HepG2 (cell line): ENCODE data around the gene CAMSAP3. TPM values are rescaled to one million over a fixed set of nuclear protein-coding genes. Genes with fewer than 3 reads are reported as not detected.

Source experiments
- E2F1 ChIP-seq: sonication (generic); formaldehyde crosslinking; IDR thresholded peaks from 2 replicates; pipeline ENCODE4 v1.5.0; 2020; ENCODE audit warnings: missing genetic modification reagents
- ISL2 ChIP-seq: sonication (generic); formaldehyde crosslinking; IDR thresholded peaks from 2 replicates; pipeline ENCODE4 v1.5.0; 2020; ENCODE audit warnings: missing genetic modification reagents
- KAT7 ChIP-seq: IDR thresholded peaks from 2 replicates; pipeline ENCODE4 v1.6.1; 2018; ENCODE audit warnings: borderline replicate concordance, missing compliant biosample characterization
- NCOA5 ChIP-seq: sonication (generic); formaldehyde crosslinking; IDR thresholded peaks from 2 replicates; pipeline ENCODE4 v1.4.0; 2020; ENCODE audit warnings: missing genetic modification reagents
- NR0B2 ChIP-seq: sonication (generic); formaldehyde crosslinking; IDR thresholded peaks from 2 replicates; pipeline ENCODE4 v1.4.0; 2020; ENCODE audit warnings: mild to moderate bottlenecking, missing genetic modification reagents
- PLSCR1 ChIP-seq: sonication (generic); formaldehyde crosslinking; IDR thresholded peaks from 2 replicates; pipeline ENCODE4 v1.5.0; 2020; ENCODE audit warnings: missing genetic modification reagents, mild to moderate bottlenecking, borderline replicate concordance
- ZBTB10 ChIP-seq: sonication (generic); formaldehyde crosslinking; IDR thresholded peaks from 2 replicates; pipeline ENCODE4 v1.4.0; 2020; ENCODE audit warnings: missing genetic modification reagents, borderline replicate concordance
- ZBTB3 ChIP-seq: sonication (generic); formaldehyde crosslinking; IDR thresholded peaks from 2 replicates; pipeline ENCODE4 v1.4.0; 2020; ENCODE audit warnings: low read depth, mild to moderate bottlenecking, moderate library complexity, missing genetic modification reagents, borderline replicate concordance
- ZBTB49 ChIP-seq: sonication (generic); formaldehyde crosslinking; IDR thresholded peaks from 2 replicates; pipeline ENCODE4 v1.4.0; 2020; ENCODE audit warnings: missing genetic modification reagents, borderline replicate concordance
- ZNF142 ChIP-seq: sonication (generic); formaldehyde crosslinking; IDR thresholded peaks from 2 replicates; pipeline ENCODE4 v1.4.0; 2020; ENCODE audit warnings: missing genetic modification reagents
- ZNF337 ChIP-seq: sonication (generic); formaldehyde crosslinking; IDR thresholded peaks from 2 replicates; pipeline ENCODE4 v1.5.1; 2020; ENCODE audit warnings: missing genetic modification reagents, low read depth, mild to moderate bottlenecking, borderline replicate concordance
- ZNF501 ChIP-seq: sonication (generic); formaldehyde crosslinking; IDR thresholded peaks from 2 replicates; pipeline ENCODE4 v1.5.1; 2020; ENCODE audit warnings: mild to moderate bottlenecking, moderate library complexity, missing genetic modification reagents
- polyA plus RNA-seq, 8 experiments: library from polyadenylated mRNA; depleted of rRNA in 3 of 8; stranded (reverse) in 7 of 8; unstranded in 1 of 8; fragments of >200 nt; fragmentation: Illumina TruSeq in 4 of 8; extraction: Trizol in 4 of 8; gene quantifications; 2 replicates each; pipeline versions ENCODE4 v1.2.1 to v1.2.3, GENCODE V29; 2011 to 2016; ENCODE audit warnings: low read depth in 4 of 8, missing spikeins in 1 of 8, mixed read lengths in 1 of 8; ENCODE audit not compliant: insufficient read depth in 1 of 8
- total RNA-seq, 5 experiments: library from RNA; depleted of rRNA; stranded (reverse); fragments of >200 nt; fragmentation: Illumina TruSeq; extraction: Trizol; gene quantifications; 2 replicates each; pipeline ENCODE4 v1.2.3, GENCODE V29; 2016; ENCODE audit warnings: low read depth in 1 of 5

The CAMSAP3 gene
- total and polyA plus RNA-seq, 2 of the 13 experiments (the other 11 are each of a cell fraction or from before 2014, with no cell fraction given), result 10.8 to 11.8 TPM

- no peak for TF ChIP-seq ZBTB3 (CRISPR knock-in tag)
- TF ChIP-seq NR0B2, result no peak; the same call in 1 of the 2 replicates
- no peak for TF ChIP-seq PLSCR1 (CRISPR knock-in tag)
- peak; percentile 96 for TF ChIP-seq ZNF501 (CRISPR knock-in tag)
- TF ChIP-seq KAT7 (CRISPR knock-in tag), result no peak
- no peak for TF ChIP-seq NCOA5 (CRISPR knock-in tag)
- peak; percentile 45; the same call in 1 of the 2 replicates for TF ChIP-seq ISL2 (CRISPR knock-in tag)
- TF ChIP-seq ZBTB10 (CRISPR knock-in tag), result no peak
- peak; percentile 75; the same call in 1 of the 2 replicates for TF ChIP-seq ZNF142
- no peak for TF ChIP-seq ZBTB49 (CRISPR knock-in tag)
- TF ChIP-seq E2F1, result peak; percentile 82
- no peak for TF ChIP-seq ZNF337 (CRISPR knock-in tag)
These were observed 33.8 kb downstream of the CAMSAP3 start, which contains the start of the genes PET100 and XAB2 (continued) for GRCh38 chr19:7629347-7630054.
